NB4 (cell line): ENCODE results near the gene HIGD1A.

ENCODE experiments used
- CTCF ChIP-seq: IDR thresholded peaks from one replicate; pipeline ENCODE4 v1.5.1; 2012; ENCODE audit warnings: low read depth, low read length
- POLR2A ChIP-seq: IDR thresholded peaks from 2 replicates; pipeline ENCODE4 v1.6.1; 2011; ENCODE audit warnings: mild to moderate bottlenecking; ENCODE audit not compliant: insufficient read length; ENCODE audit errors: extremely low read depth

GRCh38 chr3:42847731-42848130 lies 43.4 kb upstream of the HIGD1A start:
- TF ChIP-seq CTCF (no peak), POLR2A (no peak)
